Transverse colon (tissue), 4 donors: ENCODE measurements around the gene BRD3OS.

Source experiments
- CTCF ChIP-seq, 5 experiments: fragments of 200-600 bp in 3 of 5; fragments of 450-650 bp in 2 of 5; sonication (generic) in 3 of 5; IDR thresholded peaks; 1 replicate in 2 of 5; 2 replicates in 3 of 5; pipeline ENCODE4 v1.5.1; 2016 to 2017; ENCODE audit warnings: antibody characterized with exemption in 5 of 5, inconsistent platforms in 3 of 5, mild to moderate bottlenecking in 2 of 5, moderate library complexity in 1 of 5
- POLR2A ChIP-seq: fragments of 450-650 bp; IDR thresholded peaks from one replicate; pipeline ENCODE4 v1.6.1; 2016; ENCODE audit warnings: antibody characterized with exemption, mild to moderate bottlenecking, moderate library complexity
- POLR2AphosphoS5 ChIP-seq, 3 donors: sonication (generic); formaldehyde crosslinking; IDR thresholded peaks; one replicate each; pipeline ENCODE4 v1.6.1; 2016; ENCODE audit warnings: antibody characterized with exemption in 3 of 3

- no peak for TF ChIP-seq POLR2AphosphoS5 (IDR thresholded peaks at IDR 0.05)
- TF ChIP-seq CTCF (IDR thresholded peaks at IDR 0.05) = no peak
- TF ChIP-seq POLR2A = no peak
These were observed 39.4 kb downstream of the BRD3OS start for GRCh38 chr9:134064711-134065110.
